B cell (primary cell): ENCODE results near the gene SFMBT1.

Source experiments
- CTCF ChIP-seq: fragments of 200-600 bp; IDR thresholded peaks from one replicate; pipeline ENCODE4 v1.8.0; 2022; ENCODE audit warnings: antibody characterized with exemption, mild to moderate bottlenecking
- EZH2 ChIP-seq: IDR thresholded peaks from 2 replicates; pipeline ENCODE4 v1.6.1; 2012; ENCODE audit warnings: borderline replicate concordance, low read depth, mild to moderate bottlenecking, moderate library complexity, low read length; ENCODE audit not compliant: insufficient read depth, poor library complexity, severe bottlenecking

GRCh38 chr3:53049987-53050386 is 4.1 kb upstream of the SFMBT1 start:
- TF ChIP-seq CTCF (no peak), EZH2 (no peak)
